NCI-H345 treated with DMSO at 0.1 percent for 48 hours (cell line): ENCODE data around the gene ARL8B.
"Not testable (repeated sequence)": the region's sequence is repeated elsewhere in the genome, so short reads cannot be mapped to it uniquely, and the experiment has no call there.

Source experiments
- DNase-seq: peaks from one replicate; lab custom pipeline; 2025; ENCODE audit not compliant: unreplicated experiment; lab: John Stamatoyannopoulos, UW

ARL8B gene

DNA sequence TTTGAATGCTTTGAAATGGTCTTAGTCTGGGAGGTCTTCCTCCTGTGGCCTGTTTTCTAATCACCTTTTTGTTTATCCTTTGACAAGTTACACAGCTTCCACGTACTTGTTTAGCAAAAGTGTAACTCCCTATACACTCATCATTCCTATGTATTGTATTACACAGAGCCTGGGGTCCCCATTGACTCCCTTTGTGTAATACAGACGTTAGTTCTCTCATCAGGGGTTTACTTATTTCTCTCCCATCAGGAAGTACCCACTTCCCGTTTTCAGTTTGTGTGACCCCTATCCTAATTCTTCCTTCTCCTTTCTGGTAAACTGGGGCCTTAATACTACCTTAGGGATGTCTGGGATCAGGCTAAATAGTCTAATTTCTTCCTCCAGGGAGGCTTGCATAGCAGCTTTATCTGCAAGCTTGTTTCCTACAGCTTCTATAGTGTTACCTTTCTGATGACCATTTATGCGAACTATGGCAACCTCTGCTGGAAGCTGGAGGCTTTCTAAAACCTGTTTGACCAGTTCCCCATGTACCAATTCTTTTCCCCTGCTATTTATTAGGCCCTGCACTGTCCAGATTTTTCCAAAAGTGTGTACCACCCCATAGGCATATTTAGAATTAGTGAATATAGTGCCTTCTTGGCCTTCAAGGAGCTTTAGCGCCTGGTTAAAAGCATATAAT lies 22.4 kb downstream of the ARL8B start:
- no peak for DNase-seq

DNA sequence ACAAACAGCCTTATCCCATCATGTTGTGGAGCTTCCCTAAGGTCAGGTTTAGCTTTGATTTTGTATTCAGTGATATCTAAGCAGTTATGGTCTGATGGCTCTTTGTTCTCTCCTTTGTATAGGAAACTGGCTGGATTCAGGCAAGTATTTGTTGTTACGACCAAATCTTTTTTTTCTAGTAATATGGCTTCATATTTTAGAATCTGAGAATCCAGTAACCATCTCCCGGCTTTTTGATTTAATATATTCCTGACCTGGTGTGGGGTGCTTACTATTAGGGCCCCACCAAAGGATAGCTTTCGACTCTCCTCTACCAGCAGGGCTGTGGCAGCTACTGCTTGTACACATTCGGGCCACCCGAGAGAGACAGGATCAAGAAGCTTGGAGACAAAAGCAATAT lies 23.0 kb downstream of the ARL8B start:
- no peak for DNase-seq

DNA sequence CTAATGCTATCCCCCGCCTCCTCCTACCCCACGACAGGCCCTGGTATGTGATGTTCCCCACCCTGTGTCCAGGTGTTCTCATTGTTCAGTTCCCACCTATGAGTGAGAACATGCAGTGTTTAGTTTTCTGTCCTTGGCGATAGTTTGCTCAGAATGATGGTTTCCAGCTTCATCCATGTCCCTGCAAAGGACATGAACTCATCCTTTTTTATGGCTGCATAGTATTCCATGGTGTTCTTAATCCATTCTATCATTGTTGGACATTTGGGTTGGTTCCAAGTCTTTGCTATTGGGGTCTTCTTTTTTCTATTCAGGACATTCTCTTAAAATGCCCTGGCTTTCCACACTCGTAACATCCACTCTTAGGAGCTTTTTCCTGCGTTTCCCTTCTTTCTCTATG lies 25.1 kb downstream of the ARL8B start:
- DNase-seq: not testable (repeated sequence)

DNA sequence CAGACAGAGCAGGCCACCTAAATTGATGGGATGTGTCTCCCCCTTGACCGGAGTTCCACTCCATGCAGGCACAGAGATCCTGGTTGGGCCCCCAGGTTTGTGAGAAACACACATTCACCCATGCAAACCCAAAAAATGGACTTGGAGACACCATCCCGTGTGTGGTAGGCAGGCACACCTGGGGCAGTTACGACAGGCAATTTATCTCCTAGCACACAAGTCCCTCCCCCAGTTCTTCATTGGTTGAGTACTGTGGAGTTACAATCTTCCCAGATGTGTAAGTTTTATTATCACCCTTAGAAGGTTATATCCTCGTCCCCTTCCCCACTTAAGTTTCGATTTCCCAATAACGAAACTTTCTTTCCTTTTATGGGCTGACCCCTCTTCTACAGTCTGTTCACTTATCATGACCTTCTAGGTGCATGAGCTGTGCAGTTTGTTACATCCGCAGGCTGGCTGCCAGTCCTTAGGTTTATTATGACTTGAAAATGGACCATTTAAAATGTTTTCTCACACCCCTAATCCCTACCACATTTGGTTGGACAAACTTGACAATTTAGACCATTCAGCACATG lies 27.3 kb downstream of the ARL8B start:
- DNase-seq: no peak

DNA sequence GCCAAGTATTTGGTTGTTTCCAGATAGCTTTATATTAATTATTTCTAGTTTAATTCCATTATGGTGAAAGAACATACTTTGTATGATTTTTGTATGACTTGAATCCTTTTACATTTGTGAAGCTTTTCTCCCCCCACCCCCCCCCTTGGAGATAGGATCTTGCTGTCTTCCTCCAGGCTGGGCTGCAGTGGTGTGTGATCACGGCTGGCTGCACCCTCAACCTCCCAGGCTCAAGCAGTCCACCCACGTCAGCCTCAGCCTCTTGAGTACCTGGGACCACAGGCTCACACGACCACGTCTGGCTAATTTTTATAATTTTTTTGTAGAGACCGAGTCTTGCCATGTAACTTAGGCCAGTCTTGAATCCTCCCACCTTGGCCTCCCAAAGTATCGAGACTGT lies 29.5 kb downstream of the ARL8B start:
- no peak for DNase-seq

DNA sequence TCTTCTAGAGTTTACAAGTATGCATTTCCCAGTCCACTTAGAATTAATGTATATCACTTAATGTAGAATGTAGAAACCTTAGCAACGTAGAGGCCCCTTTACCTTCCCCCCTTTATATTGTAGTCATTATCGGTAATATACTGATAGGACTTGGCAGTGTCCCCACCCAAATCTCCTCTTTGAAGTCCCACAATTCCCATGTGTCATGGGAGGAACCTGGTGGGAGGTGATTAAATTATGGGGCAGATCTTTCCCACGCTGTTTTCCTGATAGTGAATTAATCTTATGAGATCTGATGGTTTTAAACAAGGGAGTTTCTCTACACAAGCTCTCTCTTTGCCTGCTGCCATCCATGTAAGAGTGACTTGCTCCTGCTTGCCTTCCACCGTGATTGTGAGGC lies 31.0 kb downstream of the ARL8B start:
- DNase-seq: no peak

DNA sequence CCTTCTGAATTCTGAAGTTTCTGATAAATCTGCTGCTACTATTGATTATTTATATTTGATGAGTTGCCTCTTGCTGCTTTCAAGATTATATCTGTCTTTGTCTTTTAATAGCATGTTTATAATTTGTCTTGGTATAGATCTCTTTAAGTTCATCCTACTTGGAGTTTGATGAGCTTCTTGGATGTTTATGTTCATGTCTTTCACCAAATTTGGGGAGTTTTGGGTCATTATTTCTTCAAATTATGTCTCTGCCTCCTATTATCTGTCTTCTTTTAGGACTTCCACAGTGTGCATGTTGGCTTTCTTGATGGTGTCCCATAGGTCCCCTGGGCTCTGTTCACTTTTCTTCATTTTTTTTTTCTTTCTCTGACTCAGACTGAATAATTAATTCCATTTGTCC lies 33.1 kb downstream of the ARL8B start:
- DNase-seq: no peak

DNA sequence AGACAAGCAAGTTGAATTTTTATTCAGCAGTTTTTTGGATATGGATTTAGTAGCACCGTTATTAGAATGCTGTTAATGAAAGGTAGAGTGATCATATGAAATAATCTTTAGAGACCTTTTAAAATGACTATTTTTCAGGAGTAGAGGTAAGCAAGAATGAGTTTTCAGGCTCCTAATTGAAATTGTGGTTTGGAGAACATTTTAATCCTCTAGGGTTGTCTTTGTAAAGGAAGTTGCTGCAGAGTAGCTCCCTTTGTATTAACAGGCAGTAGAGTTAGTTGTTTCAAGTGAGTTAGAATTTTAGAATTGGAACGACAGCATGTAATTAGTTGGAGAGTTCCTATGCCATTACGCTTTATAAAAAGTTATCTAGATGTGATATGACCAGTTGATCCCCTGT lies 38.2 kb downstream of the ARL8B start:
- no peak for DNase-seq

DNA sequence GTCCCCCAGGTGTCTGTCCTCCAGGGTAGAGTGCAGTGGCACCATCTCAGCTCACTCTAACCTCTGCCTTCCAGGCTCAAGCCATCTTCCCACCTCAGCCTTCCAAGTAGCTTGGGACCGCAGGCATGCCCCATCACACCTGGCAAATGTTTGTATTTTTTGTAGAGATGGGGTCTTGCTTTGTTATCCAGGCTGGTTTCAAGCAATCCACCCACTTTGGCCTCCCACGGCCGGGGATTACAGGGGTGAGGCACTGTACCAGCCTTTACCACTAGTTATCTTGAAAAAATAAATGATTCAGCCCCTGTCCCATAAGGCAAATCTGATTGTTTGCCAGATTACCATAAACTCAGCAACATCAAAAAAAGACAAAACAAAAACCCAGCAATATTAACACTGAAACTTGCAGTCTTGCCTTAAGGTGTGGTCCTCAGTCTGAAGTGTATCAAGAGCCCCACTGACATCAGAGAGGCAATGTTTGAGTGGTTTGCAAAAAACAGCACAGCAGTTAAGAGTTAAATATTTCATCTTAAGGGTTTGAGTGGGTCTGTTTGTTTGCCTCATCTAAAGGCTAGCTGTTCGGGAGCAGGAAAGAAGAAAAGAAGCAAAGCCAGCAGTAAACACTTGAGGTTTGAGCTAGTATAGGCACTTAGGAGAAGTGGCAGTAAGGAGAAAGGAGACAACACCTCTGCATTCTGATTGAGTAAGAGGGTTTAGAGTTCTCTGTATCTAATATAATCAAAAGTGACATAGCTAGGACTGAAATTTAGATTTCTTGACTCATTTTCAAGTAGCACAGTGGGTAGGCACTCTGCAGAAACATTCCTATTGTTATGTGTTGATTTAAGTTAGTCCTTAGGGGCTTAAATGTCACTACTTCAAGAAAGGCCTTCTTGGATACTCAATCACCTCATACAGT lies 39.1 kb downstream of the ARL8B start:
- DNase-seq: no peak

DNA sequence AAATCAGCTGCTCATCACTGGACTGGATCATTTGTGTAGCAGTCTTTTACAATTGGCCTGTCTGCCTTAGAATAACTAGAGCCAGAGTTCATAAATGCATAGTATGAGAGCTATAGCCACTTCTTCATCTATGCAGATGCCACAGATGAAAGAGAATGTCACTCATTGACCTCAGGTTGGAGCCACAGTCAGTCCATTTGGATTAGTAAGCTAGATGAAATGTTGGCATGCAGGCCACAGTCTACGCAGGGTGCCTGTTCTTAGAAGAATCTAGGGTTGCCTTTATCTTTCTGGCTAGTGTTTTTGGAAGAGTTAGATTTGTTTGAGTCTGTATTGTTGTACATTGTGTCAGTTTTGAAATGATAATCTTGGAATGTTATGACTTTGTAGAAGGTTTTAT lies 40.0 kb downstream of the ARL8B start:
- DNase-seq: no peak

DNA sequence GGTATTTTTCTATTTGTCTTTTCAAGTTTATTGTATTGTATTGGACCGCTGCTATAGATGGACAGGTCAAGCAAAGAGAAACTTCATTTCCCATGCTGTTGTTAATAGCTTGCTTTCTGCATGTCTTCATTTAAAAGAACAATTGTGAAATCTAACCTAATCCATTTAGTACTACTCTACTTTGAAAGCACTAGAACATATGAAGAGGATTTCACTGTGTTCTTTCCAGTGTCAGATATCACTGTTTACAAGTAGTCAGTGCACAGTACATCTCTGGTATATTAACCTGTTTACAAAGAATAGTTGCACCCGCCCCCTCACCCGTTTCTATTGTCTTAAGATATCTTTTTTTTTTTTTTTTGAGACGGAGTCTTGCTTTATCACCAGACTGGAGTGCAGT lies 43.6 kb downstream of the ARL8B start:
- DNase-seq: no peak

DNA sequence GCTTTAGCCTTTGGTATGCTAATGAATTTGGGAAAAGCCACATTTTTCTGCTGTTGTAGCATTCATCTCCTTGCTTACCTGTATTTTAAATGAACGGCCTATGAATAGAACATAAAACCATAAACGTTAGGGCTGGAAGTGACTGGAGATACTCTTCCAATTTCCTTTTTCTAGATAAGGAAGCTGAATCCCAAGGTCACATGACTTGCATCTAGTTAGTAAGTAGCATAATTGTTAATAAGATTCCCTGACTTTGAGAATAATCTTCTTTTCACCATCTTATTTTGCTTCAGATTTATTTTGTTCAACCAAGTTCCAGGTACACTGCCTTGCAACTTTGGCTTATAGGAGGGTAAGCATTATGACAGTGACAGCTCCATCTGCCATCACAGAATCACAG lies 44.8 kb downstream of the ARL8B start:
- DNase-seq: no peak

DNA sequence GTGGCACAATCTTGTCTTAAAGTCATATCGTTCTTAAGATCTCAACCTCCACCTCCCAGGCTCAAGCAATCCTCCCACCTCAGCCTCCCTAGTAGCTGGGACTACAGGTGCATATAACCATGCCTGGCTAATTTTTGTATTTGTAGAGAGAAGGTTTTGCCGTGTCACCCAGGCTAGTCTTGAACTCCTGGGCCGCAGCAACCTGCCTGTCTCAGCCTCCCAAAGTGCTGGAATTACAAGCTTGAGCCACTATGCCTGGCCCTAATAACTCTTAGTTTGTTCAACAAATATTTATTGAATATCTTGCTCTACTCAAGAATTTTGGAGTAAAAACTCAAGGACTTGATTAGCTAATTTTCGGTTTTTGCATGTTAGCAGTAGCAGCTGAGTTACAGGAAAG lies 46.0 kb downstream of the ARL8B start:
- DNase-seq: no peak

DNA sequence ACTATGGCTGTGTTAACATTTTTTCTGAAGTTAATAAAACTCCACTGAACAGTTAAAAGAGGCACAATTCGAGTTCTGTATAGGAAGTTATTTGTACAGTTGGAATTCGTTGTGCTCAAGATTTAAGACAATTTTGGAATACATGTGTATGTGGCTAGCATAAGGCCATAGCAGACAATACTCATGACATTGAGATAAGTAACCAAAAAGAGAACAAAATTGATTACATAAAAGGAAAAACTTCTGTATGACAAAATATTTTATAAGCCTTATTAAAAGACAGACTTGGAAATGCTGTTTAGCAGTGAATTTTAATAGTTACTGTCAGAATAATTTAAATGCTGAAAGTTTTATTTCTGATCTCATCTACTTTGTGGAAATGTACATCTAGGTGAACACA lies 47.7 kb downstream of the ARL8B start:
- no peak for DNase-seq

DNA sequence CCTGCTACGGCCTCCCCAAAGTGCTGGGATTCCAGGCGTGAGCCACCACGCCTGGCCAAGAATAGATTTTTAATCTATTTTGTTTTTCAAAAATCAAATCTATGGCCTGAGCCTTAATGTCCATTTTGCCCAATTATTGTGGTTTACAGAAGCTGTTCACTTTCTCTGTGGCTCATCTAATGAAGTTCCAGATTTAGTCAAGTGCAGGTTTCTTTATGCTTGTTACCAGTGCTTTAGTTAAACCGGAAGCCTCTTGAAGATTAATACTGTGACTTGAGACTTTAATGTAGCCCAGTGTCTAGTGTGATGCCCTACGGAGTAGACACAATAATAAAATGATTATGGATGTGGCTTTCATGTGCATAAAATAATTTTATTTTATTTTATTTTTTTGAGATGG lies 48.9 kb downstream of the ARL8B start:
- DNase-seq: no peak

DNA sequence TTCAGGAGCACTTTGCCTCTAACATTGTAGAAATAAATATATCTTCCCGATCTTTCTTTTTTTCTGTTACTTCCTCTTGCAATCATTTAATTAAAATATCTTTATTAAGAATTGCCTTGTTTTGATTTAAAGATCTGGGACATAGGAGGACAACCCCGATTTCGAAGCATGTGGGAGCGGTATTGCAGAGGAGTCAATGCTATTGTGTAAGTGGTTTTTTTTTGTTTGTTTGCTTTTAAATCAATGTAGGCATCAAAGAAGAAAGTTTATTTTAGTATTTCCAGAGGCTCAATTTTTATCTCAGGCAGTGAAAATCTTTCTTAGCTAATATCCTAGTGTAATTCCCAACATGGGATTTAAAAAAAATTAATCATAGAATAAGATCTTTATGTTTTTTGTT lies 49.9 kb downstream of the ARL8B start:
- no peak for DNase-seq

DNA sequence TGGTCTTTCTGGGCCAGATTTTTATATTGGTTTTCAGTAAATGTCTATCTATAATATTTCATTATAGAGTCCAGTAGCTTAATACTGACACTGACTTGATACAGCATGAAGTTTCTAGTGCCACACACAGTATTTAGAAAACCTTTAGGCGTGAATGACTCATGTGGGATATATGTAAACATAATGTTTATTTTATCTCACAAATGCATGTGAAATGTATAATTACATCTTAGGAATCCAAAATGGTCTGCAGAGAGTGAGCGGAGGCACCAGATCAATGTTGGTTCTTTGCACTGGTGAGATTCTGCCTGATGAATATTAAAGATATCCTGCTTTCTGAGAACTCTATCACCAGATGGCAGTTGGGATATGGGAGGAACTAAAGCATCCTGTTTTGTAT lies 56.9 kb downstream of the ARL8B start:
- not testable (repeated sequence) for DNase-seq

DNA sequence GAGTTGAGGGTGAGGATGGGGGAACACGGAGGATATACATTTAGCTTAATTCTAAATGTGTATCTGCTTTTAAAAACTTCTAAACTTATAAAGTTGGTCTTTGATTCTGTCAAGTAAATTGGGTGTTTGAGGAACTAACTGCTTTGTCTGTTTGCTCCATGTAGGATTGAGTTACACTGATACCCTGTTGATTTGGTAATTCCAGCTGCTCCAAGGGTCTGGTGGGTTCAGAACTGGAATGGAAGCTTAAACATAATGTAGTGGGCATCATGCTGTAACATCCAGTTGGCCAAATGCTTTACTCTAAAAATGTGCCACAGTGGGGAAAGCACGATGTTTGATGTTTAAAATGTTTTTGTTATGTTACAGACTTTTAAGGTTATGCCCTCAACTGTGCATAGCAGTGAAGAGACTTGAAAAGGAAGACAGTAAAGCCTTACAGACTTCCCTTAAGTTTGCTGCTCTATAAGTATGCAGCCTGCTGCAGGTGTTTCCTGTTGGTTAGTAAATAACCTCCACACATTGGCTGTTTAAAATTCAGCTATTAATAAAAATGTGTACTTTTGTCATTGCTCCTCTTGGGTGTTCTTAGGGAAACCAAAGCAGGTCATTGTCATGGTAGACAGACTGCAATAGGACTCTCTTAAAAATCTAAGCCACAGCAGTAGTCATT lies 59.5 kb downstream of the ARL8B start:
- no peak for DNase-seq

DNA sequence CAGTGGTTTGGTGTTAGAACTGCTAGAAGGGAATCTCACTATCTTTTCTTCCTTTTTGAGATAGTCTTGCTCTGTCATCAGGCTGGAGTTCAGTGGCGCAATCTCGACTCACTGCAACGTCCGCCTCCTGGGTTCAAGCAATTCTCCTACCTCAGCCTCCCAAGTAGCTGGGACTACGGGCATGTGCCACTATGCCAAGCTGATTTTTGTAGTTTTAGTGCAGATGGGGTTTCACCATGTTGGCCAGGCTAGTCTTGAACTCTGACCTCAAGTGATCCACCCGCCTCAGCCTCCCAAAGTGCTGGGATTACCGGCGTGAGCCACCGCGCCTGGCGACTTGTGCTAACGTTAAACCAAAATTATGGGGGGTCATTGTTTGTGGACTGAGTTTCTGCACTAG lies 61.6 kb downstream of the ARL8B start:
- DNase-seq: not testable (repeated sequence)

DNA sequence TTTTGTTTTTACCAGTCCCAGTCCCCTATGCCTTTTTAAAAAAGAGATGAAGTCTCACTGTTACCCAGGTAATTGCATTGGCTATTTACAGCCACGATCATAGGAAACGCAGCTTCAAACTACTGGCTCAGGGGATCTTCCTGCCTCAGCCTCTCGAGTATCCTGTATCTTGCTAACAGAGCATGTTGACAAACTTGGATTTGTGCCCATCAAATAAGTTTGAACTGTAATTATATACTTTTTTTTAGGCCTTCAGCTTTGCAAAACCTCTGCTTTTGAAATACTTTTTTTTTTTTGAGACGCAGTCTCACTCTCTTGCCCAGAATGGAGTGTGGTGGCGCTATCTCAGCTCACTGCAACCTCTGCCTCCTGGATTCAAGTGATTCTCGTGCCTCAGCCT lies 62.4 kb downstream of the ARL8B start:
- no peak for DNase-seq

DNA sequence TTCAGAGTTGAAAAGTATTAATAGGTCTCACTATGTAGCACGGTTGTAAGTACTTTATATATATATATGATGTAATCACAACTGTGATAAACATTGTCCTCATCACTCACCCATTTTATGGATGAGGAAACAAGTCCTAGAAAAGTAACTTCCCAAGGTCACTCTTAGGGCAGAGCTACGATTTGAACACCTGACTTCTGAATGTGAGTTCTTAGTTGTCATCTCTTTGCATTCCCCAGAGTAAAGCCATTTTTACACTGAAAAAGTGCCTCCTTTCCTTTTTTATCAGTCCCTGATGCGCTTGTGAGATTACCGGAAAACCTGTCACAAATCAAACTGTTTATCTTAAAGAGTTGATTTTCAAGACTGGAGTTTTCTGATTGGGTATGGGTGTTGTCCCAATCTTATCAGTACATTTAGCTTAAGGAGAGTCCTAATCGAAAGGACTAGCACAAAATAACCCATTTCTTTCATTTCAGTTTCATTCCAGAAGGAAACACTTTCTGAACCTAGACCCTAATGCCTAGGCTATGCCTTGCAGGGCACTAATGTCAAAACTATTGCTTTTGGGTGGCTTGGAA lies 63.1 kb downstream of the ARL8B start:
- DNase-seq: no peak
